SK-N-SH (cell line): ENCODE results near the gene TSSC4. TPM values are rescaled to one million over a fixed set of nuclear protein-coding genes. Genes with fewer than 3 reads are reported as not detected.
A peak's percentile ranks its signal among the peaks of the same experiment; 100 is the strongest.

ENCODE experiments used
- CTCF ChIA-PET: fragments of 300-600, 350-600 bp; formaldehyde crosslinking; extraction: SDS; loops from one replicate; lab custom pipeline; 2021; lab: Yijun Ruan, JAX
- POLR2A ChIA-PET: fragments of 350-600 bp; sonication (Branson Sonifier 250); formaldehyde crosslinking; extraction: SDS; loops from one replicate; lab custom pipeline; 2020; ENCODE audit warnings: antibody characterized with exemption, inconsistent platforms; lab: Yijun Ruan, JAX
- DNase-seq: peaks from one replicate; pipeline ENCODE4 v3.0.0; 2012
- H2AFZ ChIP-seq: fragments of 200-600 bp; sonication (generic); 2 replicates; pipeline ENCODE4 v1.8.1; 2016; ENCODE audit warnings: antibody characterized with exemption, mild to moderate bottlenecking, low read depth
- H3F3A ChIP-seq: fragments of 200-600 bp; sonication (generic); replicated peaks from 2 replicates; pipeline ENCODE3; 2016; ENCODE audit warnings: antibody characterized with exemption, mild to moderate bottlenecking; ENCODE audit not compliant: insufficient read depth
- H3K27ac ChIP-seq, 2 experiments: fragments of 200-500 bp in 1 of 2; fragments of 200-600 bp in 1 of 2; sonication (Bioruptor generic) in 1 of 2; sonication (generic), shearing (Covaris generic) in 1 of 2; 2 replicates each; pipeline versions ENCODE4 v1.5.1 to v1.6.1; 2014 to 2016; ENCODE audit warnings: low read depth in 2 of 2, inconsistent platforms in 1 of 2, low read length in 1 of 2, mild to moderate bottlenecking in 1 of 2, mixed read lengths in 1 of 2
- H3K27me3 ChIP-seq: fragments of 200-600 bp; sonication (generic), shearing (Covaris generic); 2 replicates; pipeline ENCODE4 v1.6.1; 2016; ENCODE audit warnings: mixed run types; ENCODE audit not compliant: insufficient read depth
- H3K36me3 ChIP-seq, 2 experiments: fragments of 200-500 bp in 1 of 2; fragments of 200-600 bp in 1 of 2; sonication (Bioruptor generic) in 1 of 2; sonication (generic) in 1 of 2; replicated peaks in 1 of 2; 2 replicates each; pipeline versions ENCODE3 to v1.5.1; 2014 to 2016; ENCODE audit warnings: low read length in 1 of 2, mild to moderate bottlenecking in 1 of 2; ENCODE audit not compliant: insufficient read depth in 2 of 2, control insufficient read depth in 1 of 2
- H3K4me1 ChIP-seq, 2 experiments: fragments of 200-500 bp in 1 of 2; fragments of 200-600 bp in 1 of 2; sonication (Bioruptor generic) in 1 of 2; sonication (generic), shearing (Covaris generic) in 1 of 2; 2 replicates each; pipeline versions ENCODE4 v1.5.1 to v1.6.1; 2014 to 2016; ENCODE audit warnings: low read depth in 1 of 2, low read length in 1 of 2, mixed run types in 1 of 2; ENCODE audit not compliant: insufficient read depth in 2 of 2, control insufficient read depth in 1 of 2
- H3K4me2 ChIP-seq: fragments of 200-600 bp; sonication (generic), shearing (Covaris generic); 2 replicates; pipeline ENCODE4 v1.6.1; 2017; ENCODE audit warnings: mixed run types
- H3K4me3 ChIP-seq, 2 experiments: fragments of 200-500 bp in 1 of 2; fragments of 200-600 bp in 1 of 2; sonication (Bioruptor generic) in 1 of 2; sonication (generic), shearing (Covaris generic) in 1 of 2; 2 replicates each; pipeline versions ENCODE4 v1.5.1 to v1.8.1; 2014 to 2016; ENCODE audit warnings: low read depth in 2 of 2, inconsistent platforms in 1 of 2, low read length in 1 of 2, mild to moderate bottlenecking in 1 of 2, mixed read lengths in 1 of 2, moderate library complexity in 1 of 2
- H3K79me2 ChIP-seq: fragments of 200-600 bp; sonication (generic); 2 replicates; pipeline ENCODE4 v1.8.1; 2017; ENCODE audit warnings: mild to moderate bottlenecking; ENCODE audit not compliant: insufficient read depth
- H3K9ac ChIP-seq: fragments of 200-600 bp; sonication (generic); 2 replicates; pipeline ENCODE4 v1.6.1; 2017; ENCODE audit warnings: mixed run types
- H3K9me2 ChIP-seq: fragments of 200-600 bp; sonication (generic); 2 replicates; pipeline ENCODE4 v1.6.1; 2017; ENCODE audit warnings: mixed run types
- H3K9me3 ChIP-seq: fragments of 200-600 bp; sonication (generic); 2 replicates; pipeline ENCODE4 v1.6.1; 2017; ENCODE audit warnings: mixed run types, mild to moderate bottlenecking, moderate library complexity
- H4K20me1 ChIP-seq: fragments of 200-600 bp; sonication (generic); 2 replicates; pipeline ENCODE4 v1.6.1; 2017; ENCODE audit warnings: mild to moderate bottlenecking, mixed run types; ENCODE audit not compliant: insufficient read depth
- CHD2 ChIP-seq: fragments of 150-350 bp; IDR thresholded peaks from 2 replicates; pipeline ENCODE4 v1.6.1; 2018; ENCODE audit warnings: low read length; ENCODE audit not compliant: partially characterized antibody
- ELF1 ChIP-seq: IDR thresholded peaks from 2 replicates; pipeline ENCODE4 v1.4.0; 2012
- EP300 ChIP-seq, 2 experiments: IDR thresholded peaks; 2 replicates each; pipeline versions ENCODE4 v1.4.0 to v1.6.1; 2012; ENCODE audit warnings: borderline replicate concordance in 1 of 2, low read depth in 1 of 2, low read length in 1 of 2
- EZH2phosphoT487 ChIP-seq: fragments of 200-600 bp; sonication (generic); IDR thresholded peaks from 2 replicates; pipeline ENCODE4 v1.6.1; 2017; ENCODE audit warnings: low read depth, mixed run types, mild to moderate bottlenecking, antibody characterized with exemption, moderate library complexity, borderline replicate concordance
- FOXJ3 ChIP-seq: sonication (generic); formaldehyde crosslinking; IDR thresholded peaks from 2 replicates; pipeline ENCODE4 v1.5.1; 2020; ENCODE audit warnings: mild to moderate bottlenecking, missing genetic modification reagents
- FOXM1 ChIP-seq: IDR thresholded peaks from 2 replicates; pipeline ENCODE4 v1.4.0; 2012; ENCODE audit warnings: low read depth, mild to moderate bottlenecking
- GABPA ChIP-seq: IDR thresholded peaks from 2 replicates; pipeline ENCODE4 v1.4.0; 2012; ENCODE audit warnings: low read depth, mild to moderate bottlenecking
- GATA2 ChIP-seq: sonication (generic); formaldehyde crosslinking; IDR thresholded peaks from 2 replicates; pipeline ENCODE4 v1.5.0; 2020; ENCODE audit warnings: mild to moderate bottlenecking, missing genetic modification reagents
- MXI1 ChIP-seq: IDR thresholded peaks from 2 replicates; pipeline ENCODE4 v1.6.1; 2012; ENCODE audit warnings: mild to moderate bottlenecking, low read depth, low read length, improper control_type of control experiment
- NFIC ChIP-seq: IDR thresholded peaks from 2 replicates; pipeline ENCODE4 v1.4.0; 2012; ENCODE audit warnings: borderline replicate concordance
- POLR2AphosphoS5 ChIP-seq: IDR thresholded peaks from 2 replicates; pipeline ENCODE4 v1.6.1; 2012; ENCODE audit warnings: low read depth, low read length
- REST ChIP-seq: IDR thresholded peaks from 2 replicates; pipeline ENCODE4 v1.6.1; 2012; ENCODE audit warnings: mild to moderate bottlenecking, low read depth, low read length, moderate library complexity
- RFX5 ChIP-seq: IDR thresholded peaks from 2 replicates; pipeline ENCODE4 v1.6.1; 2012; ENCODE audit warnings: mild to moderate bottlenecking, improper control_type of control experiment, low read length
- SIN3A ChIP-seq: IDR thresholded peaks from 2 replicates; pipeline ENCODE4 v1.6.1; 2012; ENCODE audit warnings: low read depth, mild to moderate bottlenecking, low read length, moderate library complexity, borderline replicate concordance
- TCF12 ChIP-seq: IDR thresholded peaks from 2 replicates; pipeline ENCODE4 v1.4.0; 2012
- TEAD4 ChIP-seq: IDR thresholded peaks from 2 replicates; pipeline ENCODE4 v1.4.0; 2012; ENCODE audit warnings: mild to moderate bottlenecking, borderline replicate concordance; ENCODE audit not compliant: insufficient read depth
- WGBS: methylation state at CpG from one replicate; pipeline ENCODE4 v1.1.6; 2017; ENCODE audit warnings: low lambda C conversion rate; 5-methylcytosine and 5-hydroxymethylcytosine counted together
- polyA plus RNA-seq, 3 experiments: library from polyadenylated mRNA; depleted of rRNA; stranded (reverse); fragments of >200 nt; gene quantifications; 2 replicates each; pipeline ENCODE4 v1.2.3, GENCODE V29; 2012
- TF ChIP-seq, protein P1 (sequence below): fragments of 200-600 bp; sonication (generic); IDR thresholded peaks from 2 replicates; pipeline ENCODE4 v1.6.1; 2017; ENCODE audit warnings: antibody characterized with exemption, mild to moderate bottlenecking, moderate library complexity

TSSC4 gene
- polyA plus RNA-seq, 1 of the 3 experiments (the other 2 are of a cell fraction) = 45.1 TPM

DNA sequence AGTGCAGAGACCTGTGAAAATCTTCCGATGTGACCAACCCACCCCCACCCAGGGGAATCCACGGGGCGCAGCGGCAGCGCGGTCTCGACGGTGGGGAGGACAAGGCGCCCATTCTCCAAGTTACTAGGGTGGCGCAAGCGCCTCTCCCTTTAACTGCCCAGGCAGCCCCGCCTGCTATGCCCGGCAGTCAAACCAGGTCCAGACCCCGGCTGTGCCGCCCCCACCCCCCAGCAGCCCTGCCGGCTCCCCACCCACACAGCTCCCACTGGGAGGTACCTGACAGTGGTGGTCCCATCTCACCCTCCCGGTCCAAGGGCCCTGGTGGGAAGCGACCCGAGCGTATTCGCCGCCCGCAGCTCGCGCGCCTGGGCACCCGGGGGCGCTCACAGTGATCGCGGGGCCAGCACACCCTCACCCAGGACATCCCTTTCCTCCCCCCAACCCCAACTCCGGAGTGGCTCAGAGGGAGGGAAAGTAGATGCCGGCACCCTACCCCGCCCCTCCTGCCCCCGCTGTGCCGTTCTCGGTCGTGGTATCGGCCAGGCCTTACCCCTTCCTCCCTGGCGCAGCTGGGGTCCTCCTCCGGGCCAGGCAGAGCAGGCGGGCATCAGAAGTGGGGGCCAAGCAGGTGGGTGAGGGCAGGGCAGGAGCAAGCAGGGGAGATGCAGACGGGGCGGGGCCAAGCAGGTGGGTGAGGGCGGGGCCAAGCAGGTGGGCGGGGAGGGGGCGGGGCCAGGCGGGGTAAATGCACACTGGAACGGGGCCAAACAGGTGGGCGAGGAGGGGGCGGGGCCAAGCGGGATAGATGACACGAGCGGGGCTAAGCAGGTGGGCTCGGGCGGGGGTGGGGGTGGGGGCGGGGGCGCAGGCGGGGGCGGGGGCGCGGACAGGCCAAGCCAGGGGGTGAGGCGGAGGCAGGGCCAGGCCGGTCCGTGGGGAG is 43.6 kb downstream of the TSSC4 start, which contains the start of gene TRPM5:
Gene TRPM5, minus strand, starts transcription at position 634 of the 940 bp plus-strand sequence. CDS start 21,478 bp downstream, outside the sequence.
- WGBS = 10% methylated on average over 41 of the region's 64 CpGs
- Histone ChIP-seq H3K9ac (no peak within 1 kb of the TSS), H3K27ac (no peak within 1 kb of the TSS), H3K4me3 (peak within 1 kb of the TSS in 1 of 2 experiments; percentile 40; a peak in 2 of 4 replicates), H3K36me3 (no peaks in the 10 kb centered on the region), H4K20me1 (no peaks in the 10 kb centered on the region), H3K9me2 (no peaks in the 10 kb centered on the region), H2AFZ (no peak within 1 kb of the TSS), H3K9me3 (no peaks in the 10 kb centered on the region), H3K4me2 (no peak within 1 kb of the TSS), H3F3A (no peaks in the 10 kb centered on the region), H3K27me3 (no peaks in the 10 kb centered on the region; the same call in 1 of the 2 replicates), H3K79me2 (no peaks in the 10 kb centered on the region), H3K4me1 (peaks cover 0 to 6% of the 10 kb centered on the region in 2 experiments; a peak in 1 of 4 replicates)
- TF ChIP-seq NFIC (no peak), ELF1 (no peak), MXI1 (no peak), REST (no peak), GABPA (no peak), EP300 (IDR thresholded peaks at IDR 0.05; ENCODE audit: borderline replicate concordance in 1 of 2, low read depth in 1 of 2, low read length in 1 of 2) (no peak), GATA2 (CRISPR knock-in tag) (no peak), TCF12 (no peak), POLR2AphosphoS5 (no peak)
- ChIA-PET CTCF (interaction anchor here (1.0 to 4.4 kb wide), 11 partner anchors 8 to 448 kb away, joined by 3 to 43 read pairs (median 4); no protein-coding TSS in a partner anchor), POLR2A (no interaction called here)
- DNase-seq = no peak

DNA sequence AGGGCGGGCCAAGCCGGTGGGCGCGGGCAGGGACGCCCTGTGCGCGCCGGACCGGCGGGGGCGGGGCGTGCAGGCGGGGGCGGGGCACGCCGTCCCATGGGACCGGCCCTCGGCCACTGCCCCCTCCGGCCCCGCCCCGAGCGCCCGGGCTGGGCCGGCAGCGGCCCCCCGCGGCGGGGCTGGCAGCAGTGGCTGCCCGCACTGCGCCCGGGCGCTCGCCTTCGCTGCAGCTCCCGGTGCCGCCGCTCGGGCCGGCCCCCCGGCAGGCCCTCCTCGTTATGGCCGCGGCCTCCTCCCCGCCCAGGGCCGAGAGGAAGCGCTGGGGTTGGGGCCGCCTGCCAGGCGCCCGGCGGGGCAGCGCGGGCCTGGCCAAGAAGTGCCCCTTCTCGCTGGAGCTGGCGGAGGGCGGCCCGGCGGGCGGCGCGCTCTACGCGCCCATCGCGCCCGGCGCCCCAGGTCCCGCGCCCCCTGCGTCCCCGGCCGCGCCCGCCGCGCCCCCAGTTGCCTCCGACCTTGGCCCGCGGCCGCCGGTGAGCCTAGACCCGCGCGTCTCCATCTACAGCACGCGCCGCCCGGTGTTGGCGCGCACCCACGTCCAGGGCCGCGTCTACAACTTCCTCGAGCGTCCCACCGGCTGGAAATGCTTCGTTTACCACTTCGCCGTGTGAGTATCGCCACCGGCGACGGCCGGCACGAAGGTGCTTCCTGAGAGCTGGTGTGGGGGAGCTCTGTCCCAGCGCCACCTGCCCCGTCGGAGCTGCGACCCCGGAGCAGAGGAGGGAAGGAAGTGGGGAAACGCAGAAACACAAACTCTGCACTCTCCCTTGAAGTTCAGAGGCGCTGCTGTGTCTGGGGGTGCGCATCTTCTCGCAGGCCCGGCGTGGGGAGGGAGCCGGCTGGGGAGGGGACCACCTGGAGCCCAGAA is 44.5 kb downstream of the TSSC4 start, which contains the start of gene KCNQ1:
Gene KCNQ1, plus strand, starts transcription at position 188 of the 925 bp plus-strand sequence. Its CDS starts 91 bp downstream, at position 279.
- H3K27ac ChIP-seq = no peak within 1 kb of the TSS
- no peaks in the 10 kb centered on the region for H3K36me3 ChIP-seq
- peaks cover 0 to 6% of the 10 kb centered on the region in 2 experiments; a peak in 1 of 4 replicates for H3K4me1 ChIP-seq
- H4K20me1 ChIP-seq = no peaks in the 10 kb centered on the region
- H3K9me3 ChIP-seq = no peaks in the 10 kb centered on the region
- ChIA-PET CTCF (interaction anchor here (0.6 to 4.4 kb wide), 10 partner anchors 9 to 447 kb away, joined by 3 to 43 read pairs (median 4); no protein-coding TSS in a partner anchor), POLR2A (no interaction called here)
- H3K79me2 ChIP-seq = no peaks in the 10 kb centered on the region
- H2AFZ ChIP-seq = no peak within 1 kb of the TSS
- no peak within 1 kb of the TSS for H3K4me2 ChIP-seq
- no peaks in the 10 kb centered on the region for H3K9me2 ChIP-seq
- WGBS = 20% methylated on average over 26 of the region's 116 CpGs
- no peaks in the 10 kb centered on the region; the same call in 1 of the 2 replicates for H3K27me3 ChIP-seq
- DNase-seq = peak; percentile 98
- H3F3A ChIP-seq = no peaks in the 10 kb centered on the region
- peak within 1 kb of the TSS in 1 of 2 experiments; percentile 40; a peak in 2 of 4 replicates for H3K4me3 ChIP-seq
- H3K9ac ChIP-seq = no peak within 1 kb of the TSS
- TF ChIP-seq GATA2 (CRISPR knock-in tag) (no peak), SIN3A (no peak), FOXJ3 (CRISPR knock-in tag) (no peak), EZH2phosphoT487 (no peak), MXI1 (no peak), GABPA (no peak), FOXM1 (no peak), RFX5 (no peak), TEAD4 (no peak), CHD2 (no peak)
- TF ChIP-seq, protein P1, sequence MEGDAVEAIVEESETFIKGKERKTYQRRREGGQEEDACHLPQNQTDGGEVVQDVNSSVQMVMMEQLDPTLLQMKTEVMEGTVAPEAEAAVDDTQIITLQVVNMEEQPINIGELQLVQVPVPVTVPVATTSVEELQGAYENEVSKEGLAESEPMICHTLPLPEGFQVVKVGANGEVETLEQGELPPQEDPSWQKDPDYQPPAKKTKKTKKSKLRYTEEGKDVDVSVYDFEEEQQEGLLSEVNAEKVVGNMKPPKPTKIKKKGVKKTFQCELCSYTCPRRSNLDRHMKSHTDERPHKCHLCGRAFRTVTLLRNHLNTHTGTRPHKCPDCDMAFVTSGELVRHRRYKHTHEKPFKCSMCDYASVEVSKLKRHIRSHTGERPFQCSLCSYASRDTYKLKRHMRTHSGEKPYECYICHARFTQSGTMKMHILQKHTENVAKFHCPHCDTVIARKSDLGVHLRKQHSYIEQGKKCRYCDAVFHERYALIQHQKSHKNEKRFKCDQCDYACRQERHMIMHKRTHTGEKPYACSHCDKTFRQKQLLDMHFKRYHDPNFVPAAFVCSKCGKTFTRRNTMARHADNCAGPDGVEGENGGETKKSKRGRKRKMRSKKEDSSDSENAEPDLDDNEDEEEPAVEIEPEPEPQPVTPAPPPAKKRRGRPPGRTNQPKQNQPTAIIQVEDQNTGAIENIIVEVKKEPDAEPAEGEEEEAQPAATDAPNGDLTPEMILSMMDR = no peak
